Thyroid gland (tissue), 4 donors: ENCODE results near the gene MYO1D. TPM values are rescaled to one million over a fixed set of nuclear protein-coding genes. Genes with fewer than 3 reads are reported as not detected.

ENCODE experiments used
- DNase-seq, 2 donors: peaks; one replicate each; pipeline ENCODE4 v3.0.0-alpha.2; 2019
- H3K27ac ChIP-seq, 3 donors: fragments of 200-600 bp; sonication (generic); 1 replicate in 2 of 3; 2 replicates in 1 of 3; pipeline ENCODE4 v1.5.1; 2016 to 2019; ENCODE audit warnings: mild to moderate bottlenecking in 1 of 3, moderate library complexity in 1 of 3
- H3K27me3 ChIP-seq: fragments of 200-600 bp; sonication (generic); one replicate; pipeline ENCODE4 v1.5.1; 2019
- H3K36me3 ChIP-seq, 2 donors: fragments of 200-600 bp; sonication (generic); one replicate each; pipeline ENCODE4 v1.5.1; 2016 to 2019
- H3K4me1 ChIP-seq, 2 donors: fragments of 200-600 bp; sonication (generic); one replicate each; pipeline ENCODE4 v1.5.1; 2017 to 2019
- H3K4me3 ChIP-seq, 3 donors: fragments of 200-600 bp; sonication (generic); replicated peaks in 1 of 3; 1 replicate in 2 of 3; 2 replicates in 1 of 3; pipeline ENCODE4 v1.5.1; 2016; ENCODE audit warnings: mild to moderate bottlenecking in 1 of 3
- H3K9me3 ChIP-seq: fragments of 200-600 bp; sonication (generic); one replicate; pipeline ENCODE4 v1.5.1; 2017
- CTCF ChIP-seq, 6 experiments: fragments of 200-600 bp in 3 of 6; fragments of 450-650 bp in 3 of 6; sonication (generic) in 3 of 6; IDR thresholded peaks; one replicate each; pipeline ENCODE4 v1.5.1; 2016 to 2019; ENCODE audit warnings: antibody characterized with exemption in 6 of 6, mild to moderate bottlenecking in 2 of 6, inconsistent platforms in 1 of 6, moderate library complexity in 1 of 6
- POLR2A ChIP-seq, 2 donors: fragments of 450-650 bp; IDR thresholded peaks; one replicate each; pipeline ENCODE4 v1.6.1; 2017; ENCODE audit warnings: antibody characterized with exemption in 2 of 2, mild to moderate bottlenecking in 2 of 2, moderate library complexity in 1 of 2
- WGBS, 2 donors: methylation state at CpG; one replicate each; pipeline ENCODE4 v1.1.5; 2017; 5-methylcytosine and 5-hydroxymethylcytosine counted together
- intact Hi-C: fragments of 100-400 bp; cut with DNase I; formaldehyde crosslinking; loops from one replicate; pipeline ENCODE4 v1.15.1; 2023
- total RNA-seq, 4 donors: library from RNA; depleted of rRNA; stranded (reverse); fragments of >200 nt; gene quantifications; one replicate each; pipeline ENCODE4 v1.2.3, GENCODE V29; 2016

The MYO1D gene
- total RNA-seq, 4 donors from 2014 or later, result 91.9 to 143 (median 97.8) TPM

GRCh38 chr17:32636598-32637218, 240.2 kb downstream of the MYO1D start:
- DNase-seq, result no peak
- intact Hi-C loops, result no loop called here
- TF ChIP-seq POLR2A (IDR thresholded peaks at IDR 0.05) (no peak), CTCF (IDR thresholded peaks at IDR 0.05) (no peak)
- Histone ChIP-seq H3K36me3 (no peaks in the 10 kb centered on the region), H3K27me3 (no peaks in the 10 kb centered on the region), H3K4me1 (no peaks in the 10 kb centered on the region), H3K27ac (no peak overlapping the region), H3K9me3 (no peaks in the 10 kb centered on the region), H3K4me3 (no peak overlapping the region)
- 92 to 95% methylated on average over 5 of the region's 5 CpGs for WGBS, 2 donors

- no peak for DNase-seq
- H3K36me3 ChIP-seq, result no peaks in the 10 kb centered on the region
- TF ChIP-seq CTCF (IDR thresholded peaks at IDR 0.05) (no peak), POLR2A (IDR thresholded peaks at IDR 0.05) (no peak)
- intact Hi-C loops, result no loop called here
- no peaks in the 10 kb centered on the region for H3K27me3 ChIP-seq
- 83 to 84% methylated on average over 3 of the region's 3 CpGs for WGBS, 2 donors
- no peaks in the 10 kb centered on the region for H3K4me1 ChIP-seq
- H3K27ac ChIP-seq, result no peak overlapping the region
- no peak overlapping the region for H3K4me3 ChIP-seq
- no peaks in the 10 kb centered on the region for H3K9me3 ChIP-seq
These were observed 242.8 kb downstream of the MYO1D start for GRCh38 chr17:32634167-32634566.

- peak; percentile 10 to 38 for DNase-seq
- Histone ChIP-seq H3K27ac (no peak overlapping the region), H3K9me3 (no peaks in the 10 kb centered on the region), H3K4me3 (no peak overlapping the region), H3K36me3 (no peaks in the 10 kb centered on the region), H3K4me1 (no peaks in the 10 kb centered on the region), H3K27me3 (no peaks in the 10 kb centered on the region)
- TF ChIP-seq POLR2A (IDR thresholded peaks at IDR 0.05) (no peak), CTCF (IDR thresholded peaks at IDR 0.05) (no peak)
- intact Hi-C loops, result no loop called here
- WGBS, 2 donors, result 61 to 62% methylated on average over 6 of the region's 6 CpGs
These were observed 245.4 kb downstream of the MYO1D start for GRCh38 chr17:32631341-32632096.

- 94% methylated on average over 11 of the region's 11 CpGs for WGBS, 2 donors
- intact Hi-C loops, result no loop called here
- TF ChIP-seq POLR2A (IDR thresholded peaks at IDR 0.05) (no peak), CTCF (IDR thresholded peaks at IDR 0.05) (no peak)
- Histone ChIP-seq H3K4me3 (no peak overlapping the region), H3K36me3 (no peaks in the 10 kb centered on the region), H3K4me1 (no peaks in the 10 kb centered on the region), H3K27me3 (no peaks in the 10 kb centered on the region), H3K9me3 (no peaks in the 10 kb centered on the region), H3K27ac (no peak overlapping the region)
- no peak for DNase-seq
These were observed 247.2 kb downstream of the MYO1D start for GRCh38 chr17:32629563-32630190.
